Measurements from ENCODE around the gene NR3C2. TPM values are rescaled to one million over a fixed set of nuclear protein-coding genes. Genes with fewer than 3 reads are reported as not detected.
A peak's percentile ranks its signal among the peaks of the same experiment; 100 is the strongest.

The NR3C2 gene
- total RNA-seq, 2 experiments from 2014 or later = 6.1 to 6.4 TPM

DNA sequence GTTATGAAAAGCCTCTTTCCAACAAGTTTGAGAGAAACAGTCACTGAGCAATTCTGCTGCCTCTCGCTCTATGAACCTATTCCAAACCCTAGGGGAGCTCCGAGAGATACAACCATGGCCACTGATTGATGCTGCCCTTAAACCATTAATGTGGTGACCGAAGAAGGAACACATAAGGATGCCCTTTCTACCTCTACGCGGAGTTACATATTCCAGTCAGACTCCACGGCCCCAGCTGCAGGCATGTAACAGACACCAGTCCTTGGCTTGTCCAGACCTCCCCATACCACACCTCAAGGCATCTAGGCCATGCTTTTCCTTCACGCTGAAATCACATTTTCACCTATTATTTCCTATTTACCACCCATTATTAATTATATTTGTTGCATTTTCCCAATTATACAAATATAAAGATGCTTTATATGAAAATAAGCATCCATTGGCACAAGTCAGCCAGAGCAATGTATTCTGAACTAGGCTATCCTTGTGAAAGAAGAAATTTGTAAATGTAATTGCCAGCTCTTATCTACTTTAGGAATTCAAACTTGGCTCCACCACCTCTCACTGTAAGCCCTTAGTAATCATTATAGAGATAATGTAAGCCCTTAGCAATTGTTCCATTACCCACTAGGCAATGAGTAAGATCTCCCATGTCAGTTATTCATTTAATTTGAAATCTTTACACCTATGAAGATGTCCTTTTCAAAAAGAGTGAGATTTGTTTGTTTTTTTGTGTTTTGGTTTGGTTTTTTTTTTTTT lies 338.4 kb downstream of the NR3C2 start:
- Mint-ChIP-seq H3K27me3 (no peaks in the 10 kb centered on the region), H3K4me3 (no peak overlapping the region), H3K27ac (no peak overlapping the region), H3K9me3 (no peaks in the 10 kb centered on the region), H3K36me3 (ENCODE audit: low read depth) (peaks cover 29% of the 10 kb centered on the region), H3K4me1 (ENCODE audit: low read depth) (peaks cover 36% of the 10 kb centered on the region)
- ATAC-seq = no peak
- no peak for DNase-seq
- intact Hi-C loops (cut with micrococcal nuclease) = no loop called here
- TF ChIP-seq, protein P1, sequence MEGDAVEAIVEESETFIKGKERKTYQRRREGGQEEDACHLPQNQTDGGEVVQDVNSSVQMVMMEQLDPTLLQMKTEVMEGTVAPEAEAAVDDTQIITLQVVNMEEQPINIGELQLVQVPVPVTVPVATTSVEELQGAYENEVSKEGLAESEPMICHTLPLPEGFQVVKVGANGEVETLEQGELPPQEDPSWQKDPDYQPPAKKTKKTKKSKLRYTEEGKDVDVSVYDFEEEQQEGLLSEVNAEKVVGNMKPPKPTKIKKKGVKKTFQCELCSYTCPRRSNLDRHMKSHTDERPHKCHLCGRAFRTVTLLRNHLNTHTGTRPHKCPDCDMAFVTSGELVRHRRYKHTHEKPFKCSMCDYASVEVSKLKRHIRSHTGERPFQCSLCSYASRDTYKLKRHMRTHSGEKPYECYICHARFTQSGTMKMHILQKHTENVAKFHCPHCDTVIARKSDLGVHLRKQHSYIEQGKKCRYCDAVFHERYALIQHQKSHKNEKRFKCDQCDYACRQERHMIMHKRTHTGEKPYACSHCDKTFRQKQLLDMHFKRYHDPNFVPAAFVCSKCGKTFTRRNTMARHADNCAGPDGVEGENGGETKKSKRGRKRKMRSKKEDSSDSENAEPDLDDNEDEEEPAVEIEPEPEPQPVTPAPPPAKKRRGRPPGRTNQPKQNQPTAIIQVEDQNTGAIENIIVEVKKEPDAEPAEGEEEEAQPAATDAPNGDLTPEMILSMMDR (IDR thresholded peaks at IDR 0.05) = no peak
- ChIA-PET CTCF (no interaction called here), POLR2A (no interaction called here)

DNA sequence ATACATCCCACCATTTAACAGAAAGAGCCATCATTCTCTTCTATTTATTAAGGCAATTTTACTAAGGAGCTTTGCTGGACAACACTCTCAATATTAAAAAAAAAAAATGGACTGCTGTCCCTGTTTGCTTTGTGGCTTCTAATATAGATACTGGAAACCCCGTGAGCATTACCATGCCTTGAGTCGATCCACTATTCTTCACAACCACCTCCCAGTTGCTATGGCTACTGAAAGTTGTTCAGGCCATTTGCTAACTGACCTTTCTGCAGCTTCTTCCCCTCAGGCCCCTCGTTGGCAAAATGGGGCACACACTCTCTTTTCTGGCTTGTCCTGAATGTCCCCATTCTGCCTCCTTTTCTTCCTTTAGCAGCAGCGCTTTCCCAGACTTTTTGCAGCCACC lies 340.4 kb downstream of the NR3C2 start:
- DNase-seq (no peak), ATAC-seq (no peak)
- intact Hi-C loops (cut with micrococcal nuclease) = no loop called here
- Mint-ChIP-seq H3K36me3 (ENCODE audit: low read depth) (peaks cover 25% of the 10 kb centered on the region), H3K4me1 (ENCODE audit: low read depth) (peaks cover 36% of the 10 kb centered on the region), H3K27me3 (no peaks in the 10 kb centered on the region), H3K4me3 (no peak overlapping the region), H3K27ac (no peak overlapping the region), H3K9me3 (no peaks in the 10 kb centered on the region)
- POLR2A ChIA-PET = no interaction called here
- TF ChIP-seq, protein P1 (IDR thresholded peaks at IDR 0.05) = no peak
- CTCF ChIA-PET = interaction anchor here (1.3 kb wide), 1 partner anchor 8 kb away, joined by 4 read pairs; no protein-coding TSS in a partner anchor

DNA sequence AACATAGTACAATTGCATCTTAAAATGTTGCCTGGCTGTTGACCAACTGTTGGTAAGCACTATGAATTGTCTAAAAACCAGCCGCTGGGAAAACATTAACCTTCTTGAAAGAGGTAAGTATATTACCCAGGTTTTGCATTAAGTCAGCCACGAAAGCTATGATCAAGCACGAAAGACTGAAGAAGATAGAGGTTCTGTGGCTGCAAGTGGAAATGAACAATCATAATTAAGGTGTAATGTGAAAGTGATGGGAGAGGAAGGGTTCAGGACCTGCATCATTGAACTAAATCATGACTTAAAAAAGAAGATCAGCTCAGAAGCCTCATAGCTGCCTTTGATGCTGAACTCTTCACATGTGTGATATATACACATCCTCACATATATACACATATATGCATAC lies 341.0 kb downstream of the NR3C2 start:
- H3K4me3 Mint-ChIP-seq = no peak overlapping the region

DNA sequence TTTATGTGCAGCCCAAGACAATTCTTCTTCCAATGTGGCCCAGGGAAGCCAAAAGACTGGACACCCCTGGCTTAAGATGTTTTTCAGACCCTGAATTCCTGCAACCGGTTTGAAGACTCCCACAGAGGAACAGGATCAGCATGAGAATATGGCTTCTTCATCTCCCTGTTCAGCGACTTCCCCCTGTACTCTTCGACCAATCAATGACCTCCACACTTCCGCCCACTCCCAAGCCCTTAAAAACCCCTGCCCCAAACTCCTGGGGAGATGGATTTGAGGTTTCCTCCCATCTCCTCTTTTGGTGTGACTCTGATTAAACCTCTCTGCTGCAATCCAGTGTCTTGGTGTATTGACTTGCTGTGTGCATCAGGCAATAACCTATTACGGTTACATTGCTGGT lies 344.4 kb downstream of the NR3C2 start:
- Mint-ChIP-seq H3K9me3 (no peaks in the 10 kb centered on the region), H3K4me3 (no peak overlapping the region), H3K36me3 (ENCODE audit: low read depth) (peaks cover 2% of the 10 kb centered on the region), H3K27ac (no peak overlapping the region), H3K4me1 (ENCODE audit: low read depth) (peaks cover 18% of the 10 kb centered on the region), H3K27me3 (no peaks in the 10 kb centered on the region)
- no peak for ATAC-seq
- no peak for DNase-seq
- CTCF ChIA-PET = interaction anchor here (0.9 kb wide), 1 partner anchor 479 kb away, joined by 3 read pairs; no protein-coding TSS in a partner anchor
- POLR2A ChIA-PET = no interaction called here
- intact Hi-C loops (cut with micrococcal nuclease) = no loop called here
- TF ChIP-seq, protein P1 (IDR thresholded peaks at IDR 0.05) = no peak

More for the DNA sequence above, 341.0 kb downstream of the NR3C2 start:
- Mint-ChIP-seq H3K27me3 (no peaks in the 10 kb centered on the region), H3K36me3 (ENCODE audit: low read depth) (peaks cover 19% of the 10 kb centered on the region), H3K9me3 (no peaks in the 10 kb centered on the region), H3K27ac (no peak overlapping the region), H3K4me1 (ENCODE audit: low read depth) (peaks cover 38% of the 10 kb centered on the region)
- TF ChIP-seq, protein P1 (IDR thresholded peaks at IDR 0.05) = no peak
- CTCF ChIA-PET = interaction anchor here (0.9 to 1.3 kb wide), 2 partner anchors 9 to 346 kb away, joined by 3 to 4 read pairs; no protein-coding TSS in a partner anchor
- DNase-seq = no peak
- POLR2A ChIA-PET = no interaction called here
- peak; percentile 58 for ATAC-seq
- intact Hi-C loops (cut with micrococcal nuclease) = no loop called here

DNA sequence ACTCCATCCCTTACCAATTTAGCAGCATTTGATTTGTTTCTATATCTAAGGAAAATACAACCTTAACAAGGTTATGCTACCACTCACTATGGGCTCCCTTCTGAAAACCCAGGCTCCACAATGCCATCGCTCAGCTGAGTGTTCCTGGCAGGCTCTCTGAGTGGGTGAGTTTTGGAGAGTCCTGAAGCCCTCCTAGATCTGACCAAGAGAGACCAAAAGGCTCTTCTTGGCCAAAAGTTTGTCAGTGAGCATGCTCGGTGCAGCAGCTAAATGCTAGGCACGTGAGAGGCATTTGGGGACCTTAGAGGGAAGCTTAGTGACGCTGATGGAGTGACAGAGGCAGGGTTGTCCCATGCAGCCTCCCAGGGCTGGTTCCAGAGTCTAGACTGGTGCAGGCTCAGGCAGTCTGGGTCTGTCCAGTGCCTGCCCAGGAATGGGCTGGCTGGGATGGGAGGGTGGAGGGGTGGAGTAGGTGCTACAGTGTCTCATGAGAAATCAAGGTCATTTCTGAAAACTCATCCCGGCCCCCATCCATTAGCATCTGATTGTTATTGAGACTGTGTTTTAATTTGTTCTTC lies 346.8 kb downstream of the NR3C2 start:
- peaks cover 4% of the 10 kb centered on the region for H3K4me1 Mint-ChIP-seq (ENCODE audit: low read depth)
- TF ChIP-seq, protein P1 (IDR thresholded peaks at IDR 0.05) = no peak
- H3K27ac Mint-ChIP-seq = no peak overlapping the region
- ChIA-PET CTCF (interaction anchor here (1.1 kb wide), 1 partner anchor 42 kb away, joined by 3 read pairs; no protein-coding TSS in a partner anchor), POLR2A (no interaction called here)
- no peak for ATAC-seq
- no peaks in the 10 kb centered on the region for H3K27me3 Mint-ChIP-seq
- no peak overlapping the region for H3K4me3 Mint-ChIP-seq
- intact Hi-C loops (cut with micrococcal nuclease) = no loop called here
- no peaks in the 10 kb centered on the region for H3K9me3 Mint-ChIP-seq
- no peak for DNase-seq
- peaks cover 5% of the 10 kb centered on the region for H3K36me3 Mint-ChIP-seq (ENCODE audit: low read depth)
